ENCODE data around the gene PSMA6. TPM values are rescaled to one million over a fixed set of nuclear protein-coding genes. Genes with fewer than 3 reads are reported as not detected.
A peak's percentile ranks its signal among the peaks of the same experiment; 100 is the strongest.

Gene PSMA6
- total and polyA plus RNA-seq, 2 of the 13 experiments (the other 11 are each of a cell fraction or from before 2014, with no cell fraction given): 525 to 1,109 TPM

DNA sequence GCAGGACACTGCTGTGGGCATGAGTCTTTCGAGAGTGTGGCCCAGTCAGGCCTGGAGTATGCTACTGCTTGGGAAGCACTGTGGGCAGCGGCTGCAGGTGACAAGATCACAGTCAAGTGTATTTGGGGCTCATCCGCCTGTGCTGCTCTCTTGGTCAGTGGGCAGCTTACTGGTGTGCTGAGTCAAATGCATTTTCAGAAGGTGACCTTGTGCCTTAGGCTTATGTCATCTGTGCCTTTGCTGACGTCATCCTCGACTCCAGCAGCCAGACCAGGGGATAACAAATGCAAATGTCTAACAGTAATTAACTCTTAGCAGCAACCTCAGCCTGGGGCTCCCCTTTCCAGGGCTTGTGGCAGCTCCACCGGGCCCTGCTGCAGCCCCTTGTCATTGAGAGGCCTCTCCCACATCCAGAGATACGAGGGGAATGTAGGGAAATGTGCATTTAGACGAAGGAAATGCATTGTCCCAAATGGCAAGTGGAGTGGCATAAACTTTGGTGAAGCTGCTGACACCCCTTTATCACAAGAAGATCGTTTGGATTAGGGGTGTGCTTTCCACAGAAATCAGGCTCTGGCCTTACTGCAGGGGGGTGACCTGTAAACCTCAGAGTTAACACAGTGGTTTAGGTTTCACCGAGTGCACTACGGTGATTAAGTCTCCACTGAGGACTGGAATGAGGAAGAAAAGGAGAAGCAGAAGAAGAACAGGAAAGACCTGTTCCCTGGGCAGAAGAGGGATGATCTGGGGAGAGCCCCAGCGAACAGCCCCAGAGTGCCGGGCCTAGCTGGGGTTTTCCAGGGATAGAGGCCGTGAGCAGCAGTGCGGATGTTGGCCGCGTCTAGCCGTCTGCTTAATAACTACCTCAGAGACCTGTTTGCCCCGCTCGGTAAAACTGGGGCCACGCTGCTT, 39.7 kb downstream of the PSMA6 start (continued):
- TF ChIP-seq, protein P1, sequence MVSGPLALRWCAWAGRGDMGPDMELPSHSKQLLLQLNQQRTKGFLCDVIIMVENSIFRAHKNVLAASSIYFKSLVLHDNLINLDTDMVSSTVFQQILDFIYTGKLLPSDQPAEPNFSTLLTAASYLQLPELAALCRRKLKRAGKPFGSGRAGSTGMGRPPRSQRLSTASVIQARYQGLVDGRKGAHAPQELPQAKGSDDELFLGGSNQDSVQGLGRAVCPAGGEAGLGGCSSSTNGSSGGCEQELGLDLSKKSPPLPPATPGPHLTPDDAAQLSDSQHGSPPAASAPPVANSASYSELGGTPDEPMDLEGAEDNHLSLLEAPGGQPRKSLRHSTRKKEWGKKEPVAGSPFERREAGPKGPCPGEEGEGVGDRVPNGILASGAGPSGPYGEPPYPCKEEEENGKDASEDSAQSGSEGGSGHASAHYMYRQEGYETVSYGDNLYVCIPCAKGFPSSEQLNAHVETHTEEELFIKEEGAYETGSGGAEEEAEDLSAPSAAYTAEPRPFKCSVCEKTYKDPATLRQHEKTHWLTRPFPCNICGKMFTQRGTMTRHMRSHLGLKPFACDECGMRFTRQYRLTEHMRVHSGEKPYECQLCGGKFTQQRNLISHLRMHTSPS (CRISPR knock-in tag; IDR thresholded peaks at IDR 0.05; ENCODE audit: low read depth): peak; percentile 58; the same call in 1 of the 2 replicates
- TF ChIP-seq MED8 (CRISPR knock-in tag; IDR thresholded peaks at IDR 0.05; ENCODE audit: insufficient replicate concordance): peak; percentile 64
- TF ChIP-seq FOXJ3 (CRISPR knock-in tag; IDR thresholded peaks at IDR 0.05; ENCODE audit: borderline replicate concordance): peak; percentile 17; the same call in 1 of the 2 replicates
- TF ChIP-seq TFDP2 (CRISPR knock-in tag; IDR thresholded peaks at IDR 0.05): no peak
- no peak for TF ChIP-seq KDM4B (CRISPR knock-in tag; IDR thresholded peaks at IDR 0.05)
- TF ChIP-seq ELF4 (CRISPR knock-in tag; IDR thresholded peaks at IDR 0.05; ENCODE audit: borderline replicate concordance): no peak
- TF ChIP-seq TFDP1 (CRISPR knock-in tag; IDR thresholded peaks at IDR 0.05; ENCODE audit: borderline replicate concordance): 0 out of 2 replicates have a peak, but pooled peaks have one; percentile 21
- peak; percentile 98 for TF ChIP-seq ZBTB21 (CRISPR knock-in tag; IDR thresholded peaks at IDR 0.05)
- peak; percentile 71; the same call in 1 of the 2 replicates for TF ChIP-seq CBX5 (CRISPR knock-in tag; IDR thresholded peaks at IDR 0.05; ENCODE audit: borderline replicate concordance)
- TF ChIP-seq DPF2 (CRISPR knock-in tag; IDR thresholded peaks at IDR 0.05; ENCODE audit: borderline replicate concordance, low read depth): no peak
- peak; percentile 4 for TF ChIP-seq ELF1 (CRISPR knock-in tag; IDR thresholded peaks at IDR 0.05)
- peak; percentile 96 for TF ChIP-seq HOXA3 (CRISPR knock-in tag; IDR thresholded peaks at IDR 0.05)
- no peak for TF ChIP-seq SMARCC2 (IDR thresholded peaks at IDR 0.05)
- TF ChIP-seq ZNF768 (CRISPR knock-in tag; IDR thresholded peaks at IDR 0.05): no peak
- 0 out of 2 replicates have a peak, but pooled peaks have one; percentile 18 for TF ChIP-seq SSRP1 (CRISPR knock-in tag; IDR thresholded peaks at IDR 0.05)
- no peak for TF ChIP-seq MEIS2 (CRISPR knock-in tag; IDR thresholded peaks at IDR 0.05)
- peak; percentile 36; the same call in 1 of the 2 replicates for TF ChIP-seq MAFF (IDR thresholded peaks at IDR 0.05; ENCODE audit: low read depth, low read length)
- TF ChIP-seq ARNT2 (CRISPR knock-in tag; IDR thresholded peaks at IDR 0.05; ENCODE audit: low read depth): 0 out of 2 replicates have a peak, but pooled peaks have one; percentile 71
- TF ChIP-seq ARID5B (CRISPR knock-in tag; IDR thresholded peaks at IDR 0.05): peak; percentile 58; the same call in 1 of the 2 replicates
- no peak for TF ChIP-seq TP53 (CRISPR knock-in tag; conservative IDR thresholded peaks at IDR 0.05)
